Astrocyte of the hippocampus (primary cell): ENCODE results near the gene GMEB2.
A peak's percentile ranks its signal among the peaks of the same experiment; 100 is the strongest.

ENCODE experiments used
- DNase-seq: peaks from one replicate; pipeline ENCODE4 v3.0.0; 2011; ENCODE audit warnings: low read depth, low spot score

GMEB2 gene

DNA sequence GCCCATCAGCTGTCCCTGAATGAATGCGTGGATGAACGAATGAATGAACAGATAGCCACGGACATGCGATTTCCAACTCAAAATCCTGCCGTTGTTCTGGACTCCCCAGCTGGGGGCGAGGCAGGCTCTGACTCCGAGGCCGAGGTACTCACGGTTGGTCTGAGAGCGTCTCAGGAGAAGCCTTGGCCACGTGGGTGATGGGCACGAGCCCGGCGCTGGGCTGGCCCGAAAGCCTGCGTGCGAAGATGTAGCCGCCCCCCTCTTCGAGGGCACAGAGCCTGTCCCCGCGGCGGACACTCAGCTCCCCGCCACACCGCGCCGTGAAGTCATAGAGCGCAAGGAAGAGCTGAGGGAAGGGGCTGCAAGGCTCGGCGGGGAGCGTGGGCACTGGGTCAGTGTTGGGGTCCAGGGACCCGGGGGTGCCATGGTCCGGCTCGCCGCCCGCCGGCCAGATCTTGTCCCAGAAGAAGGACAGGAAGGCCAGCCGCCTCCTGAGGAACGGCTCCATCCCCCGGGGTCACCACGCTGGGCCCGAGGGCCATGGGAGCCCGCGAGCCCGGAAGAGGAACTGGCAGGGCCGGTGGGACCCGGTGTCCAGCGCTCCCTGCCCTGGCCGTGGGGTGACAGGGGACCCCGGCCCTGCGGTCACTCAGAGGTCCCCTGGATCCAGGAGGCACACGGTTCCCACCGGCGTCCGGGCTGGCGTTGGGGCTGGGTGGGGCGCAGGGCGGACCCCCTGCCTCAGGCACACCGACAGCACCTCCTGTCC is 79.8 kb downstream of the GMEB2 start:
- DNase-seq, result no peak

GRCh38 chr20:63546256-63546955 is 80.5 kb downstream of the GMEB2 start:
- DNase-seq, result no peak

DNA sequence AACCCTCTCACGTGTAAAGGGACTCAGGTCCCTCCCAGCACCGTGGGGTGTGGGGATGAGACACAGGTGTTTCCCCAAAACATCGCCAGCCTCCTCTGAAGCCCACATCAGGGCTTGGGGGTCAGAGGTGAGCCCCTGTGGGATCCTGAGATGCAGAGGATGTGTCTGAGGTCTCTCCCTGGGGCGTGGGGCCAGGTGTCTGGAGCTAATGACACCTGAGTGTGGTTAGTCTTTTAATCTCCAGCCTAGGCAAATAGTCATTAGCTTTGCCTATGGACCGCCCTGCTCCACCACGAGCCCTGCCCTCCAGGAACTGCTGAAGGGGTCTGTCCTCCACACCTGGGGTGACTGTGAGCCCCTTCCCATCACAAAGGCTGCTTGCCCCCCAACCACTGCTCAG is 81.1 kb downstream of the GMEB2 start:
- DNase-seq, result no peak

GRCh38 chr20:63544958-63545516 is 81.9 kb downstream of the GMEB2 start:
- DNase-seq, result no peak

- no peak for DNase-seq
These were observed 82.5 kb downstream of the GMEB2 start for GRCh38 chr20:63544241-63544957.

GRCh38 chr20:63543733-63544132 is 83.2 kb downstream of the GMEB2 start:
- DNase-seq, result no peak

DNA sequence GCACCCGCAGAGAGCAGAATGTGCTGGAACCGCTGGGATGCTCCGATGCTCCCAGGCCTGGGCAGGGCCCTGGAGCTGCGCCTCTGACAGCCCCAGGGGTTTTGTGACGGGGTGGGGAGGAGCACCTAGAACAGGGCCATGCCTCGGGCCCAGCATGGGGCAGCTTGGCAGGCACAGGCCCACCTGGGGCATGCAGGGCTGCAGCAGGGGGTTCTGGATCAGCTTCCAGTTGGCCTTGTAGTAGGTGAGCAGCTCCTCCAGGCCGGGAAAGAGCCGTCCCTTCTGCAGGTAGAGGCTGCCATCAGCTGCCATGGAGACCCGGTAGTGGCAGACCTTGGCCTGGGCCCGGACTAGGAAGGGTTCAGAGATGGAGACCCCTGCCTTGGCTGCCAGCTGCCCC is 83.8 kb downstream of the GMEB2 start:
- DNase-seq, result no peak

DNA sequence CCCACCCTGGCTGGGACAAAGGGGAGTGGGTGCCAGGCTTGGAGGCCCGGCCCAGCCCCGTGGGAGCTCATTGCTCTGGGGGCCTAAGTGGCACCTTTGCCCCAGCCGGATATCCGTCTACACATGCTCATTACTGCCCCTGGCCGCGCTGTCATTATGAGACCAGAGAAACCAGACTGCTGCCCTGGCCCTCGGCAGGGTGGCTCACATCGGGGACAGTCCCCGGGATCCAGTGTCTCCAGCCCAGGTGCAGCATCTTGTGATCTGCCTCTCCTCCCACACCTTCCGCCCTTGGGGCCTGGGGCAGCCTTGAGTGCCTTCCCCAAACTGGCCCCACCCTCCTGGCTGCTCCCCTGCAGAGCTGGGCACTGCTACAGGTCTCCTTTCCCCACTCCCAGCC is 84.2 kb downstream of the GMEB2 start:
- DNase-seq, result no peak

DNA sequence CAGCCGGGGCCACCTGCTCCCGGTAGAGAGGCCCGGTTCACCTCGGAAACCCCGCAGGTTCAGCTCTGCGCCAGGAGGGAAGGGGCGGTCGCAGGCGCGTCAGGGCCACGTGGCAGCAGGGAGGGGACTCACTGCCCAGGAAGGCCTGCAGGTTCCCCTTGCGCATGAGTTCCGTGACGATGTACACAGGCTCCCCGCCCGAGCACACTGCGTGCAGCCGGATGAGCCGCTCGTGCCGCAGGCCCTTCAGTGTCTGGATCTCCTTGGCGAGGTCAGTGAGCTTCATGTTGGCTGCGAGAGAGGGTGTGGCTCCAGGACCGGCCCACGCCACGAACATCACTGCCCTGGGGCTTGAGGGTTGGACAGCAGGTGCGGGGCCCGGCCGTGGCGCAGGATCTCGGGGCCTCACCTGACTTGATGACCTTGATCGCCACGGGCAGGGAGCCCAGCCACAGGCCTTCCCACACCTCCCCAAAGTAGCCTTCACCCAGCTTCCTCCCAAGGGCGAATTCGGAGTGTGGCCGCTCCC is 84.8 kb downstream of the GMEB2 start:
- no peak for DNase-seq

DNA sequence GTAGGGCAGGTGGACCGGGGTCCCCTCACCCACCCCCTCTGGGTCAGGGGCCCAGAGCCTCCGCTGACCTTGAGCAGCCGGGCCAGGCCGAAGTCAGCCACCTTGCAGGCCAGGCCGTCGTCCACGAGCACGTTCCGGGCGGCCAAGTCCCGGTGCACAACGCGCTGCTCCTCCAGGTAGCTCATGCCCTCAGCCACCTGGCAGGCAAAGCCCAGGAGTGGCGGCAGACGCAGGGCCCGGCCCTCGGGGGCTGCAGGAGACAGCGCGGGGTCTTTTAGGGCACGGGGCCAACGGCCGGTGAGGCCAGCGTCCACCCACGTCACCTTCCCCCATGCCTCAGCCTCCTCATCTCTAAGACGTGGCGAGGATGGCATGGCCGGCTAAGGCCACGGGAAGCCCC is 85.5 kb downstream of the GMEB2 start:
- DNase-seq, result no peak

- DNase-seq, result peak; percentile 34
These were observed 86.3 kb downstream of the GMEB2 start for GRCh38 chr20:63540417-63541186.

DNA sequence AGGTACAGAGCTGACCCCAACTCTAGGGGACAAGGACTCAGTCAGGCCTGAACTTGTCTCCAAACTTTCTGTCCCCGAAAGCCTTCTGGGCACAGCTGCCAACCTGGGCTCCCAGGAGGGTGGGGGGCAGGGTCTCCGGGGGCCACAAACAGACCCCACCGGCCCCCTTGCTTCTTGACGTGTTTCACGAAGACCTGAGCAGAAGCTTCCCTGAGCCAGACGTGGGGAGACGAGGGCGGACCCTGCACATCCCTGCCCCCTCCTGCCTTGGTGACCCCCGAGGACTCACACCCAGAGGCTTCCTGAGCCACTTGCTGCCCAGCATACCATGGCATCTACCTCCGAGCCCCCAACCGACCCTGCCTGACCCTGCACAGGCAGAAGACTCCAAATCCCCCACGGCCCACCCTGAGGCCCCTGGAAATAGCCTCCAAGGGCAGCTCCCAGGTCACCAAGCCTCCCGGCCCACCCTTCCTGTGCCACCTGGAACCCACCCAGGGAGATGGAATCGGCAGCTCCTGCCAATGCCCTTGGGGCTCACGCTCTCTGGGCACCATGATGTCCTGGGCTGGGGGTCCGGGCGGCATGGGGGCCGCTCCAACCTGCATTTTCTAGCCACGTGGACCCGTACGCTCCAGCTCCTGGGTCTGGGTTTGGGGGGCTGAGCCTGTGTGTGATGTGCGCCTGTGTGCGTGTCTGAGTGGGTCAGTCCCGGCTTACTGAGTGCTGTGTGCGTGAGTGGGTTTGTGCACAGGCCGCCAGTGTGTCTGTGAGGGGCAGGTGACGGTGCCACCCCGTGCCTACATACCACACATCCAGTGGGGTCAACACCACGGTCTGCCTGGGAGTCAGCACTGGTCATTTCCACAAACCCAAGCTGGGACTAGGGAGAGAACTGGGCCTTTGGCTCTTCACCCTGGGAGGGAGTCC is 87.2 kb downstream of the GMEB2 start:
- DNase-seq, result no peak

DNA sequence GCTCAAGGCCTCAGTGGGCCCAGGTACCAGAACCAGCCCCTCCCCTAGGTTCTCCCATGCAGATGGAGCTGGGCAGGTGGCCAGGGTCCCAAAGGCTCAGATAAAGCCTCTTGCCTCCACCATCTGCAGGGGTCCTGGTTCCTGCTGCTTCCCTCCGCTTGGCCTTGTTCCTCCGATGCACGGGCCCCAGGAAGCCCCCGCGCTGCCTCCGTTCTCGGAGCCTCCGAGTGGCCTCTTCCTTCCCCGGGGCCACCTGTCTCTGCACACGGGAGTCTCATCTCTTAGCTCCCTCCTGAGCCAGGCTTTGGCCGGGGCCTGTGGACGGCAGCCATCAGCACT is 87.8 kb downstream of the GMEB2 start:
- DNase-seq, result no peak

GRCh38 chr20:63538204-63539091 is 88.5 kb downstream of the GMEB2 start:
- DNase-seq, result no peak
